Stimulated activated CD4-positive, alpha-beta T cell treated with anti-CD3 and anti-CD28 coated beads, Interleukin-1b, Interleukin-23, amount 100 ng/mL, for 48 hours (primary cell): ENCODE measurements around the gene KLHL29.

Experiments
- DNase-seq: peaks from one replicate; pipeline ENCODE4 v3.0.0-alpha.2; 2020

The KLHL29 gene

GRCh38 chr2:23453432-23453831 is 68.5 kb downstream of the KLHL29 start:
- no peak for DNase-seq

DNA sequence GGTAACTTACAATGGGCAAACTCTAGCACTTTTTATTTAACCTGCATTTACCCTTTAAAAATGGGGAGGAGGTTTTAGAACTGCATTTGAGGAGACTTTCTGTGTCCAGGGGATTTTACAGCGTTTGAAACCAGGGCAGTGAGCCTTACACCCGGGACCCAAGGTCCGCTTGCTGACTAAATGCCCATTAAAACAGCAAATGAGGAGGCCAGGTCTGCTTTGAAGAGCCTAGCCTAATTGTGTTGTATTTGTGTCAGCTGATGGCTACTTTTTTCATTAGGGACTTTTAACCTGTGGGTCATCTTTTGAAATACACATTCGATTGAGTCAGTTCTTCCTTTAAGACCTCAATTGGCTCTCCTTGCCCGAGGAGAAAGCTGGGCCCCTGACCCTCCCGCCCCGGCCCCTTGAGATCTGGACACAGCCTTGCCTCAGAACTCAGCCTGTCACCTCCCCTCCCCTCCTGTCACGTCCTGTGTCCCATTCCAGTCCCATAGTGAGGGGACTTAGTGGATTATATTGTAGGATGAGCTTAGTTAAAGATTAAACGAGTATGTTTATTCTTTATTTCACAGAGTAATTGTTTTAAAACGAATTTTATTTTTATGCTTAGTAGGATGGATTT is 69.0 kb downstream of the KLHL29 start:
- no peak for DNase-seq

DNA sequence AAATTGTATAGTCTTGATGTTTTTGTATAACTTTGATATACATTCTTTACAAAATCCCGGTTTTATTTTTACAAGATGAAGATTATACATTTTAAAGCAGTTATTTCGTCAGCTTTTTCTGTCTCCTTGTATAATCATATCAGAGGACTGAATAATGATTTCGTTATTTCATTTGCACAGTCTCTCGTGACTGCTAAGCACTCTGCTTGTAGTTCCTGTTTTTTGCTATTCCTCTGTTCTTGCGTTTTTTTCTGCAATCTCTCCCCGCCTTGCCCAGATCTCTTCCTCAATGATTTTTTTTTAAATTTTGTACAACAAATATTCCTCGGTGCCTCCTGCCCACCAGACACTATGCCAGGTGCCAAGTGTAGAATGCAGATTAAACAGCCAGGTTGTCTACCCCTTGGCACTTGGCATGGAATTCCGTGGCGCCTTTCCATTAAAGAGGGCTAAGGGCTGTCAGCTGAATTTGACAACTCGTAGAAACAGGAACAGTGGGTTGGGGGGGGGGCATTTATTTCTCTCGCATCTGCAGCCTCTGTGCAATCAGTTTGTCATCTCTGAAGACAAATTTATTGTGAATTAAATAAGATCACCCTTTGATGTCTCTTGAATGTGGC is 69.6 kb downstream of the KLHL29 start:
- DNase-seq: no peak

GRCh38 chr2:23456396-23456795 is 71.4 kb downstream of the KLHL29 start:
- DNase-seq: no peak

GRCh38 chr2:23456881-23457760 is 72.1 kb downstream of the KLHL29 start:
- no peak for DNase-seq

- DNase-seq: no peak
These were observed 73.2 kb downstream of the KLHL29 start for GRCh38 chr2:23457990-23458682.

DNA sequence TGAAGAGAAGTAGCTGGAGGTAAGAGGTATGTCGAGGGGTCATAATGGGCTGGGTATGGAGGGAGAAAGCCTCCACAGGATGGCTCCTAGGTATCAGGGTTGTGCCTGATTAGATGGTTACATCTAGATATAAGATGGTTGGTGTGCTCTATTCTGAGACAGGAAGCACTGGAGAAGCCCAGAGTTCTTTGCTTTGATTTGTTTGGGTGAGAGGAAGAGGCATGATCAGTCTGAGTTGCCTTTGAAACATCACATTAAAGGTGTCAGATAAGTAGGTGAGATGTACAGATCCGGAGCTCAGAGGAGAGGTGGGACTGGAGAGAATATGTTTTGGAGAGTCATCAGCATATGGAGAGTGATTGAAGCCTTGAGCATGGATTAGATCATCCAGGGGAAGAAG is 74.1 kb downstream of the KLHL29 start:
- no peak for DNase-seq

GRCh38 chr2:23460228-23460627 is 75.2 kb downstream of the KLHL29 start:
- DNase-seq: no peak

DNA sequence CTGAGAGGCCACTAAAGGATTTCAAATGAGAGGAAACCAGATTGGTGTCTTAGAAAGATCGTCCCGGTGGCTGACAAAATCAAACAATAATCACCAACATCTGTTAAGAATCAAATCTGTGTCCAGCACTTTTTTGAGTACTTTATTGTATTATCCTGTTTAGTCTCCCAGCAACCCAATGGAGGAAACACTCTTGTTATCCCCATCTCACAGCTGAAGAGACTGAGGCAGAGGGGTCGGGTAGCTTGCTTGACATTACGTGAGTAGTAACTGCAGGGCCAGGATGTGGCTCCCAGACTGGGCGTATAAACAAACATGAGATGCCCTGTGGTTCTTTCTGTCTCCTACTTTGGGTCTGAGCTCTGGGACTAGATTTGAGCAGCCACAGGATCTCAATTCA is 76.0 kb downstream of the KLHL29 start:
- DNase-seq: no peak

- no peak for DNase-seq
These were observed 79.2 kb downstream of the KLHL29 start for GRCh38 chr2:23464156-23464555.

GRCh38 chr2:23464905-23465537 is 80.0 kb downstream of the KLHL29 start:
- DNase-seq: no peak

GRCh38 chr2:23465936-23466335 is 81.0 kb downstream of the KLHL29 start:
- DNase-seq: no peak

- no peak for DNase-seq
These were observed 82.6 kb downstream of the KLHL29 start for GRCh38 chr2:23467618-23468017.

DNA sequence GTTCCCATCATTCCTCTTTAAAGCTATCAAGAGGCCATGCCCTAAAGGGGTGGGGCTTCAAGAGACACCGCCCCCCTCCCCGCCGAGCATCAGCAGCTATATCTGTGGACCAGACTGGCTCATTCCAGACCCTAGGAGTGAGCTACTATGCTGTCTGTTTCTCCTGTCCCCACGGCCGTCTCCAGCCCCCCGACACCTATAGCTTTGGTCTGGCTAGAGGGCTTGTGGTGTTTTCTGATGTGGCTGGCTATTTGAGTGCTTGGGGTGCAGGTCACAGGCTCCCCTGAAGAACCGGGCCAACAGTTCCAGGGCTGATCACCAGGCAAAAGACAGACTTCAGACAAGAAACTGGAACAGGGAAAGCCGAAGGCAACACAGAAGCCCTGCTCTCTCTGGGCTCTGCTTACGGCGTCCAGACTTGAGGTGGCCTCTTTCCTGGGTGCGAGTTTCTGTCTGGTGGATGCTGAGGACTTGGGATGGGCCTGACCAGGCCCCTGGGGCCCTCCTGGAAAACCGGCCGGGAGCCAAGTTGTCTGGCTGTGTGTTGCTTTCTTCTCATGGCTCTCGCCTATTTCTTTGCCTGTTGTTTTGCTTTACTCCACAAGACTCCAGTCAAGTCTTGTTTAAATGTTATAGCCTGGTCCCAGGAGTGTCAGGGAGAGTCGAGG is 83.6 kb downstream of the KLHL29 start:
- DNase-seq: no peak

- DNase-seq: no peak
These were observed 84.2 kb downstream of the KLHL29 start for GRCh38 chr2:23469142-23469540.

- DNase-seq: no peak
These were observed 90.1 kb downstream of the KLHL29 start for GRCh38 chr2:23475036-23475435.

DNA sequence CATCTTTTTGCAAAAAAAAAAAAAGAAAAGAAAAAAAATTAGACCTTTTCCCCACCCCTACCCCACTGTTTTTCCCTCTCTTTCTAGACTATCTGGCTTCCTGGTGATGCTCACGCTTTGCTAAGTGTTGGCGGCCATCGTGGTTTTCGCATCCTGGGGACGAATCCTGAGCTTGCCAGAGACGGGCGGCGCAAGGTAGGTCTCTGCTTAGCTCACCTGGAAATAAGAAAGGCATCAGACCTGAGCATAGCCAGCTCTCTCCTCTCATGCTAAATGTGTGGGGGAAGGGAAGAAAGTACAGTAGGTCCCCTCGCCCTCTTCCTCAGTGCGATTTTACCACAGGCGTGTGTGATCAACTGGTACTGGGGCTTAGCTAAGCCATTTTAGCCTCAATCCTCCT is 90.5 kb downstream of the KLHL29 start:
- DNase-seq: no peak

- DNase-seq: no peak
These were observed 91.8 kb downstream of the KLHL29 start for GRCh38 chr2:23476786-23477185.

DNA sequence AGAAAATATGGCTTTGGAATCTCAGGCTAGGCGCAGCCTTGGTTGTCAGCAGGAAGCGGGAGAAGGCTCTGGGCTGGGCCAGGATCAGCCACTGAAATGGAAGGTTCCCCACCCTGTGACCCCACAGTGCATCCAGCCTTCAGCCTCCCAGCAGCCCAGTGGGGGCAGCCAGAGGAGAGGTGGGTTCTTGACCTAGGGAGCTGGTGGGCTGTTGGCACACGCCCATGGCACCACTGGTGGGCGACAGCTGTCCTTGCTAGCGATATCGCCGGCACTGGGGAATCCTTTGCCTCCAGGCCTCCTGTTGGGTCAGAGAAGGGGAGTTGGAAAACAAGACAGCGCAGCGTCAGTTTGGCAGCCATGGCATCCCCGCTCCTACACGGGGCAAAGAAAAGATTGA is 92.4 kb downstream of the KLHL29 start:
- no peak for DNase-seq

- no peak for DNase-seq
These were observed 93.3 kb downstream of the KLHL29 start for GRCh38 chr2:23478087-23478932.

DNA sequence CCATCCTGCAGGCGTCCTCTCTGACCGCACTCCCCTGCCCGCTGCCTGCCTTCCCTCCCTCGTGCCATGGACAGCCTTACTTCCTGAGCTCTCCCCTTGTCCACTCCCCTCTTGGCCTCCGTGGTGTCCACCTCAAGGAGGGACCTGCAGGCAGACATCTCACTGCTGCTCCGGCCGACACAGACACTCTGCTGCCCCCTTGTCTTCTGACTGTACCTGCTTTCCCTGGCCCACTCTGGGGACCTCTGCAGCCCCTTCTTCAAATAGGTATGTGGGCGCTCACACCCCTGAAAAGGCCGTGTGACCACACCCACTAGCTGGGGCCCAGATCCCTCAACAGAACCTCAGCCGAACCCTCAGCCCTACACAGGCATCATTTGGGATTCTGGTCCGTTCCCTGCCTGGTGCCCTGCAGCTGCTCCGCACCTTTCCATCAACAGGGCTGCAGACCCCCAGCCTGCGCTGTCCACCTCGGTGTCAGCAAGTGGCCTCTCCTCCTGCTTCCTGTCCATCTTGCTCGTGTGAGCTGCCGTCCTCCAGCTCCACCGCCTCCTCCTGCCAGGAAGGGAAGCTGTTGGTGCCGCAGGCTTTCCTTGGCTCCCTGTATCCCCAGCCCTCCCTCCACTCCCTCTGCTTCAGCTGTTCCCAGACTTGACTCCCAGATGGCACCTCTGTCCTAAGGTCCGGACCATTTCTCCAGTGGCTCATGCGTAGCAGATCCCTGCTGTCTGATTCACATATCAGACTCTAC is 94.1 kb downstream of the KLHL29 start:
- DNase-seq: no peak
